ENCODE measurements around the gene WASL. TPM values are rescaled to one million over a fixed set of nuclear protein-coding genes. Genes with fewer than 3 reads are reported as not detected.

The WASL gene
- total RNA-seq, 1 donor from 2014 or later, result 36.0 TPM

DNA sequence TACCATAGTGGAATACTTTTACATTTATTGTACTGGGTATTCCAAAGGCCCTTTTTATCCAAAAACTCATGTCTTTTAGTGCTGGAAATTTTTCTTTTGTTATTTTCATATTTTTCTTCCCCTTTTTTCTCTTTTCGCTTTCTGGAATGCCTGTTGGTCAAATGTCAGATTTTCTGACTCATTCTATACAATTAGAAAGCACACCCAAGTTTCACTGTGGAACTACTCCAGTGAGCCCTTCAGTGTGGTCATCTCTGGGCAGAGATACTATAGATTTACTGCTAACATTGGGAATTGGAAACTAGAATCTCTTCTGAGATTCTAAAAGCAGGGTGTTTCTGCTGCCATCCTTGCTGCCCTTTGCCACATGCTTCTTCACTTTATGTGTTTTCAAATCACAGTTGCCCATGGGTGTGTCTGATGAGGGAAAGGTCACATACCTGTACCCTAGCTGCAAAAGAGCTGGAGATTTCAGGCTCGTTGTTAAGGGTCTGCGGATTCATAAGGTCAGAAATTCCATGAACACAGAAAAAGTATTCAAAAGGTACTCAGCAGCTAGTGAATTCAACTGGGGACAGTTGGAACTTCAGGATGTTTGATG is 5.6 kb upstream of the WASL start:
- no peaks in the 10 kb centered on the region for H3K27me3 Mint-ChIP-seq (ENCODE audit: low read depth, unreplicated experiment)
- Histone ChIP-seq H3K4me1 (ENCODE audit: insufficient read depth, low read length) (no peaks in the 10 kb centered on the region), H2AFZ (ENCODE audit: low read depth, low read length) (no peak overlapping the region), H3K27ac (ENCODE audit: low read depth, low read length) (no peak overlapping the region), H3K9me3 (ENCODE audit: insufficient read depth, low read depth, low read length) (no peaks in the 10 kb centered on the region), H4K20me1 (ENCODE audit: insufficient read depth, low read length) (no peaks in the 10 kb centered on the region), H3K4me3 (ENCODE audit: insufficient read depth, low read depth, low read length) (no peak overlapping the region), H3K27me3 (ENCODE audit: insufficient read depth, low read length) (no peaks in the 10 kb centered on the region), H3K36me3 (ENCODE audit: insufficient read depth, low read length) (no peaks in the 10 kb centered on the region), H3K9ac (ENCODE audit: low read length) (no peak overlapping the region), H3K79me2 (ENCODE audit: insufficient read depth, low read length) (no peaks in the 10 kb centered on the region), H3K4me2 (ENCODE audit: low read length) (no peak overlapping the region)
- H3K4me3 Mint-ChIP-seq (ENCODE audit: unreplicated experiment), result no peak overlapping the region
- no peaks in the 10 kb centered on the region for H3K9me3 Mint-ChIP-seq (ENCODE audit: unreplicated experiment)
- no peak for FAIRE-seq
- no peak for TF ChIP-seq EZH2 (IDR thresholded peaks at IDR 0.05; ENCODE audit: insufficient read depth, low read length)
- TF ChIP-seq, protein P1, sequence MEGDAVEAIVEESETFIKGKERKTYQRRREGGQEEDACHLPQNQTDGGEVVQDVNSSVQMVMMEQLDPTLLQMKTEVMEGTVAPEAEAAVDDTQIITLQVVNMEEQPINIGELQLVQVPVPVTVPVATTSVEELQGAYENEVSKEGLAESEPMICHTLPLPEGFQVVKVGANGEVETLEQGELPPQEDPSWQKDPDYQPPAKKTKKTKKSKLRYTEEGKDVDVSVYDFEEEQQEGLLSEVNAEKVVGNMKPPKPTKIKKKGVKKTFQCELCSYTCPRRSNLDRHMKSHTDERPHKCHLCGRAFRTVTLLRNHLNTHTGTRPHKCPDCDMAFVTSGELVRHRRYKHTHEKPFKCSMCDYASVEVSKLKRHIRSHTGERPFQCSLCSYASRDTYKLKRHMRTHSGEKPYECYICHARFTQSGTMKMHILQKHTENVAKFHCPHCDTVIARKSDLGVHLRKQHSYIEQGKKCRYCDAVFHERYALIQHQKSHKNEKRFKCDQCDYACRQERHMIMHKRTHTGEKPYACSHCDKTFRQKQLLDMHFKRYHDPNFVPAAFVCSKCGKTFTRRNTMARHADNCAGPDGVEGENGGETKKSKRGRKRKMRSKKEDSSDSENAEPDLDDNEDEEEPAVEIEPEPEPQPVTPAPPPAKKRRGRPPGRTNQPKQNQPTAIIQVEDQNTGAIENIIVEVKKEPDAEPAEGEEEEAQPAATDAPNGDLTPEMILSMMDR (IDR thresholded peaks at IDR 0.05; ENCODE audit: insufficient read depth, low read depth, low read length), result no peak
- no peak overlapping the region for H3K27ac Mint-ChIP-seq (ENCODE audit: unreplicated experiment)
- peaks cover 10% of the 10 kb centered on the region for H3K4me1 Mint-ChIP-seq (ENCODE audit: low read depth, unreplicated experiment)
- no peaks in the 10 kb centered on the region for H3K36me3 Mint-ChIP-seq (ENCODE audit: low read depth, unreplicated experiment)
- no peak for DNase-seq (ENCODE audit: low read depth)

GRCh38 chr7:123752534-123752933 is 3.7 kb upstream of the WASL start:
- no peaks in the 10 kb centered on the region for H3K9me3 Mint-ChIP-seq (ENCODE audit: unreplicated experiment)
- FAIRE-seq (no peak), DNase-seq (ENCODE audit: low read depth) (no peak)
- Histone ChIP-seq H3K27me3 (ENCODE audit: insufficient read depth, low read length) (no peaks in the 10 kb centered on the region), H3K36me3 (ENCODE audit: insufficient read depth, low read length) (no peaks in the 10 kb centered on the region), H3K79me2 (ENCODE audit: insufficient read depth, low read length) (peaks cover 6% of the 10 kb centered on the region), H3K9ac (ENCODE audit: low read length) (no peak overlapping the region), H2AFZ (ENCODE audit: low read depth, low read length) (no peak overlapping the region), H3K9me3 (ENCODE audit: insufficient read depth, low read depth, low read length) (no peaks in the 10 kb centered on the region), H3K4me3 (ENCODE audit: insufficient read depth, low read depth, low read length) (no peak overlapping the region), H3K4me1 (ENCODE audit: insufficient read depth, low read length) (no peaks in the 10 kb centered on the region), H4K20me1 (ENCODE audit: insufficient read depth, low read length) (peaks cover 6% of the 10 kb centered on the region), H3K4me2 (ENCODE audit: low read length) (no peak overlapping the region), H3K27ac (ENCODE audit: low read depth, low read length) (no peak overlapping the region)
- no peak overlapping the region for H3K27ac Mint-ChIP-seq (ENCODE audit: unreplicated experiment)
- TF ChIP-seq, protein P1 (IDR thresholded peaks at IDR 0.05; ENCODE audit: insufficient read depth, low read depth, low read length), result no peak
- TF ChIP-seq EZH2 (IDR thresholded peaks at IDR 0.05; ENCODE audit: insufficient read depth, low read length), result no peak
- no peaks in the 10 kb centered on the region for H3K36me3 Mint-ChIP-seq (ENCODE audit: low read depth, unreplicated experiment)
- H3K27me3 Mint-ChIP-seq (ENCODE audit: low read depth, unreplicated experiment), result no peaks in the 10 kb centered on the region
- peaks cover 10% of the 10 kb centered on the region for H3K4me1 Mint-ChIP-seq (ENCODE audit: low read depth, unreplicated experiment)
- H3K4me3 Mint-ChIP-seq (ENCODE audit: unreplicated experiment), result no peak overlapping the region

- FAIRE-seq, result no peak
- DNase-seq (ENCODE audit: low read depth), result peak; percentile 20
- no peaks in the 10 kb centered on the region for H3K36me3 Mint-ChIP-seq (ENCODE audit: low read depth, unreplicated experiment)
- Histone ChIP-seq H3K27ac (ENCODE audit: low read depth, low read length) (no peak overlapping the region), H4K20me1 (ENCODE audit: insufficient read depth, low read length) (peaks cover 13% of the 10 kb centered on the region), H3K9ac (ENCODE audit: low read length) (no peak overlapping the region), H3K4me1 (ENCODE audit: insufficient read depth, low read length) (peaks cover 3% of the 10 kb centered on the region), H3K36me3 (ENCODE audit: insufficient read depth, low read length) (no peaks in the 10 kb centered on the region), H3K4me2 (ENCODE audit: low read length) (no peak overlapping the region), H3K4me3 (ENCODE audit: insufficient read depth, low read depth, low read length) (no peak overlapping the region), H3K9me3 (ENCODE audit: insufficient read depth, low read depth, low read length) (no peaks in the 10 kb centered on the region), H3K79me2 (ENCODE audit: insufficient read depth, low read length) (peaks cover 13% of the 10 kb centered on the region), H3K27me3 (ENCODE audit: insufficient read depth, low read length) (no peaks in the 10 kb centered on the region), H2AFZ (ENCODE audit: low read depth, low read length) (no peak overlapping the region)
- H3K27ac Mint-ChIP-seq (ENCODE audit: unreplicated experiment), result no peak overlapping the region
- H3K4me1 Mint-ChIP-seq (ENCODE audit: low read depth, unreplicated experiment), result peaks cover 10% of the 10 kb centered on the region
- no peaks in the 10 kb centered on the region for H3K27me3 Mint-ChIP-seq (ENCODE audit: low read depth, unreplicated experiment)
- H3K4me3 Mint-ChIP-seq (ENCODE audit: unreplicated experiment), result no peak overlapping the region
- TF ChIP-seq, protein P1 (IDR thresholded peaks at IDR 0.05; ENCODE audit: insufficient read depth, low read depth, low read length), result no peak
- TF ChIP-seq EZH2 (IDR thresholded peaks at IDR 0.05; ENCODE audit: insufficient read depth, low read length), result no peak
- no peaks in the 10 kb centered on the region for H3K9me3 Mint-ChIP-seq (ENCODE audit: unreplicated experiment)
Measured at GRCh38 chr7:123751821-123752220, 3.0 kb upstream of the WASL start.

Data from astrocyte (in vitro differentiated cells and primary cell).